Kidney glomerular epithelial cell (primary cell): ENCODE measurements around the gene FAU.

Experiments
- DNase-seq: peaks from one replicate; lab custom pipeline; 2025; lab: John Stamatoyannopoulos, UW

Gene FAU

DNA sequence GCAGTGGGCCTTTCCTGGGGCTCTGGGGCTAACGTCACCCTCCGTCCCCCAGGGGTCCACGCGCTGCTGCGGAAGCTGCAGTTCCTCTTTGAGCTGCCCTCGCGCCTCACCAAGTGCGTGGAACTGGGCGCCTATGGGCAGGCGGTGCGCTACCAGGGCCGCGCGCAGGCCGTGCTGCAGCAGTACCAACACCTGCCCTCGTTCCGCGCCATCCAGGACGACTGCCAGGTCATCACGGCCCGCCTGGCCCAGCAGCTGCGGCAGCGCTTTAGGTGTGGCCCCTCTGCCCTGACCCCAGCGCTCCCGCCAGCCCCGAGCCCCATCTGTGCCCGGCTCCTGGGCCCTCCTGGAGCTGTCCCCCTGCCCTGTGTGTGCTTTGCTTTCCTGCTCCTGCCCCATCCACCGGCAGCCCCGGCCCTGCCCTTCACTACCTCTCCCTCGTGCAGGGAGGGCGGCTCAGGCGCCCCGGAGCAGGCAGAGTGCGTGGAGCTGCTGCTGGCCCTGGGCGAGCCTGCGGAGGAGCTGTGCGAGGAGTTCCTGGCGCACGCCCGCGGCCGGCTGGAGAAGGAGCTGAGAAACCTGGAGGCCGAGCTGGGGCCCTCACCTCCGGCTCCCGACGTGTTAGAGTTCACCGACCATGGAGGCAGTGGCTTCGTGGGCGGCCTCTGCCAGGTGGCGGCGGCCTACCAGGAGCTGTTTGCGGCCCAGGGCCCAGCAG is 14.0 kb downstream of the FAU start:
- DNase-seq: no peak

GRCh38 chr11:65107078-65107477 is 14.9 kb downstream of the FAU start:
- no peak for DNase-seq

DNA sequence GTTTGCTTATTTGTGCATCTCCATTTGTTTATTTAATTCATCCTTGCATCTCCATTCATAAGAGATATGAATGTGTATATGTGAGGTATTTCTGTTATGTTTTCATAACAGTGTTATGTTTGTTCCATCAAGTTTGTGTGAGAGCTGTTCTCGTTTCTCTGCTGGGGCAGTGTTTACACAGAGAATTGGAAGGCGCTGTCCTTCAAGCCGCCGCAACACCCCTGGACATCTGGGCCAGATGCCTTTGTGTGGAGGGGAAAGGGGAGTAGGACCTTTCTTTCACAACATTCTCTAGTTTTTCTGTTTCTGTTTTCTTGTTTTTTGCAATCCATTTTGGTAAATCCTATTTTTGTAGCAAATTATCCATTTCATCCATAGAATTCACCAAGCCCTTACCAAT is 17.3 kb downstream of the FAU start:
- no peak for DNase-seq

DNA sequence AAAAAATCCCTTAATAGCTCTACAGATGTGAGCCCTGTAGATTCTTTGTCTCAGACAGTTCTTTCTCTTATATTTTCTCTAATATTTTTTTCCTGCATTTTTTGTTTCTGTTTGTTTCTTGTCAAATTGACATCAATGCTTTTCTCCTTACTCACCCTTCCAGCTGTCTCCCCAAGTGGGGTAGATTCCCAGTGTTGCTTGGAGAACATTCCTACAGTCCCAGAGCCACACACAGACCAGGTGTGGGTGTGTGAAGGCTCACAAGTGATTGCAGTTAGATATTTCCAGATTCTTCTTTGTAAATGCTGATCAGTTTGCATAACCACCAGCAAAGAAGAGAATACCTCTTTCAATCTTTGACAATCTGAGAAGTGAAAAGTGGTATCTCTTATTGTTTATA is 18.5 kb downstream of the FAU start:
- no peak for DNase-seq

GRCh38 chr11:65102142-65103095 is 19.5 kb downstream of the FAU start:
- no peak for DNase-seq

DNA sequence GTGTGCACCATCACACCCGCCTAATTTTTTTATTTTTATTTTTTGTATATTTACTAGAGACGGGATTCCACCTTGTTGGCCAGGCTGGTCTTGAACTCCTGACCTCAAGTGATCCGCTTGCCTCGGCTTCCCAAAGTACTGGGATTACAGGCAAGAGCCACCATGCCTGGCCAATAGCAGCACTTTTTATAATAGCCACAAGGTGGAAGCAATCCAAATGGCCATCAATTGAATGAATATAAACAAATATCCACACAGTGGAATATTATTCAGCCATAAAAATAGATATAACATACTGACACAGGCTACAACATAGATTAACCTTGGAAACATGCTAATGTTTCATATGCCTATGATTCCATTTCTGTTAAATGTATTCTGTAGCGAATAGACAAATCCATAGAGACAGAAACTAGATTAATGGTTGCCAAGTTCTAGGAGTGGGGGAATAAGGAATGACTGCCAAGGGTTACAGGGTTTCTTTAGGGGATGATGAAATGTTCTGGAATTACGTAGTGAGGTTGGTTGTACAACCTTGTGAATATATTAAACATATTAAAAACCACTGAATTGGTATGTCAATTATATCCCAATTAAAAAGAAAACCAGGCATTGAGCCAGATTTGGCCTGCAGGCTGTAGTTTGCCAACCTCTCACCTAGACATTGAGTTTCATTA is 21.1 kb downstream of the FAU start:
- DNase-seq: no peak

- DNase-seq: no peak
Measured at GRCh38 chr11:65096926-65097325, 25.0 kb downstream of the FAU start.

- DNase-seq: peak; percentile 68
Measured at GRCh38 chr11:65095974-65096806, 25.7 kb downstream of the FAU start, which contains the start of gene VPS51. Gene VPS51, plus strand, starts transcription at chr11:65096214. Its CDS starts 37 bp downstream, at chr11:65096251.

- no peak for DNase-seq
Measured at GRCh38 chr11:65095427-65095826, 26.5 kb downstream of the FAU start.

DNA sequence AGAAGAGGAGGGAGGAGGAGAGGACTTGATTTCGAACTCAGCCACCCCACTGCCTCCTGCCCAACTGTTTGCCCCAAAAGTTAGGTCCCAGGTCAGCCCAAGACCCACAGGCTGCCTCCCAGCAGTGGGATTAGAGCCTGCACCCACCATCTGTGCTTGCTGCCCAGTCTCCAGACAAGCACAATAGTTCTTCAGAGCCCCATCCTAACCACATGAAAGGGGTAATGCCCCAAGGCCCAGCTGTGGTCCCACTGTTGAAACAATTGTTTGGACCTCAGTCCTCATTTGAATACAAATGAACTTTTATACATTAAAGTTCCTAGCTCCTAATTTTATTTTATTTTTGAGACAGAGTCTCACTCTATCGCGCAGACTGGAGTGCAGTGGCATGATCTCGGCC is 31.3 kb downstream of the FAU start:
- DNase-seq: no peak

GRCh38 chr11:65089621-65090020 is 32.3 kb downstream of the FAU start:
- DNase-seq: no peak

DNA sequence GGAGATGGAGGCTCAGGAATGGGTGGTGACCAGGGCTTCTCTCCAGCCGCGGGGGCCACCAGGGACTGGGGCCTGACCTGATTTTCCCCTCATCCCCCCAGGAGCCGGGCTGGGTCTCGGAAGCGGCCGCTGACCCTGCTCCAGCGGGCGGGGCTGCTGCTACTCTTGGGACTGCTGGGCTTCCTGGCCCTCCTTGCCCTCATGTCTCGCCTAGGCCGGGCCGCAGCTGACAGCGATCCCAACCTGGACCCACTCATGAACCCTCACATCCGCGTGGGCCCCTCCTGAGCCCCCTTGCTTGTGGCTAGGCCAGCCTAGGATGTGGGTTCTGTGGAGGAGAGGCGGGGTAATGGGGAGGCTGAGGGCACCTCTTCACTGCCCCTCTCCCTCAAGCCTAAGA is 34.1 kb downstream of the FAU start:
- no peak for DNase-seq

- no peak for DNase-seq
Measured at GRCh38 chr11:65087216-65087615, 34.7 kb downstream of the FAU start.

- no peak for DNase-seq
Measured at GRCh38 chr11:65086809-65087208, 35.1 kb downstream of the FAU start.

GRCh38 chr11:65085446-65085845 is 36.5 kb downstream of the FAU start:
- DNase-seq: no peak

GRCh38 chr11:65084598-65085375 is 37.1 kb downstream of the FAU start:
- no peak for DNase-seq

GRCh38 chr11:65083834-65084597 is 37.9 kb downstream of the FAU start, which contains the start of the genes CDCA5 and ZFPL1:
Gene CDCA5, minus strand, starts transcription at chr11:65084040. Its CDS starts 62 bp downstream, at chr11:65083978.
Gene ZFPL1, plus strand, starts transcription at chr11:65084222. Its CDS starts 477 bp downstream, at chr11:65084699.
- DNase-seq: peak; percentile 91

- no peak for DNase-seq
Measured at GRCh38 chr11:65083134-65083833, 38.6 kb downstream of the FAU start.

- no peak for DNase-seq
Measured at GRCh38 chr11:65078786-65079342, 43.1 kb downstream of the FAU start.
